GM18909 (cell line): ENCODE data around the gene GABRQ.
"Not testable (repeated sequence)": the region's sequence is repeated elsewhere in the genome, so short reads cannot be mapped to it uniquely, and the experiment has no call there.

Source experiments
- ATAC-seq: cut with Tn5 transposase; IDR thresholded peaks from one replicate; pipeline ENCODE4 v1.9.1; 2021; ENCODE audit warnings: mild to moderate bottlenecking; ENCODE audit not compliant: unreplicated experiment, poor library complexity

Gene GABRQ

GRCh38 chrX:152656890-152657289, 19.2 kb downstream of the GABRQ start:
- ATAC-seq: no peak

- no peak for ATAC-seq
Observed at GRCh38 chrX:152658302-152658701, 20.6 kb downstream of the GABRQ start.

GRCh38 chrX:152663086-152663485, 25.4 kb downstream of the GABRQ start:
- no peak for ATAC-seq

- ATAC-seq: no peak
Observed at GRCh38 chrX:152674135-152674534, 36.4 kb downstream of the GABRQ start.

- not testable (repeated sequence) for ATAC-seq
Observed at GRCh38 chrX:152674652-152675051, 37.0 kb downstream of the GABRQ start.

- ATAC-seq: peak; percentile 89
Observed at GRCh38 chrX:152681012-152681411, 43.3 kb downstream of the GABRQ start.

GRCh38 chrX:152697952-152698931, 60.5 kb downstream of the GABRQ start, which contains the start of gene MAGEA3:
MAGEA3 (plus strand) TSS chrX:152698794; CDS start chrX:152700833, 2,039 bp downstream.
- not testable (repeated sequence) for ATAC-seq

- ATAC-seq: not testable (repeated sequence)
Observed at GRCh38 chrX:152700390-152700789, 62.7 kb downstream of the GABRQ start.

GRCh38 chrX:152706500-152706899, 68.8 kb downstream of the GABRQ start:
- not testable (repeated sequence) for ATAC-seq
